ENCODE measurements around the gene COL28A1.

COL28A1 gene

DNA sequence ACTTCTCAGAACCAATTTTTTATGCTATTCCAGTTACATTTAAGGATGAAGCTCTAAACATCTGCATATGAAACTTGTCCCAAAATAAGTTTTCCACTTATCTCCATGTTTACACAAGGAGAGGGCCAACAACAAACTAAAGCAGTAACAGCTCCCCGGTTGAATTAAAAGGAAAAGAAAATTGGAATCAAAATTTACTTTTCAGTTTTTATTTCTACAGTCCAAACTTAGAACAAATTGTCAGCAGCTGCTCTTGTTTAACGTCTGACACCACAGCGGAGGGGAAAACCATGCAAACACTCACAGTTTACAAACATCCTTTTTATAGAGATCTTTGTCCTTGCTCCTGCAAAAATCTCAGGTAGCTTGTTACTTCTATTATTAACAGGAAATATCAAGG, 101.3 kb downstream of the COL28A1 start:
- no peaks in the 10 kb centered on the region for H3K9me3 ChIP-seq (ENCODE audit: insufficient read depth, low read depth, low read length)
- H3K4me1 ChIP-seq (ENCODE audit: insufficient read depth, low read length): peaks cover 18% of the 10 kb centered on the region; the same call in 1 of the 2 replicates
- no peak overlapping the region for H3K4me3 ChIP-seq (ENCODE audit: low read length)
- H3K27ac ChIP-seq (ENCODE audit: low read depth, low read length): no peak overlapping the region
- H3K9ac ChIP-seq (ENCODE audit: low read depth, low read length): no peak overlapping the region
- no peaks in the 10 kb centered on the region for H3K27me3 ChIP-seq (ENCODE audit: insufficient read depth, low read length)
- no peaks in the 10 kb centered on the region for H3K36me3 ChIP-seq (ENCODE audit: insufficient read depth, low read length)
- 76% methylated on average over 3 of the region's 3 CpGs for WGBS

DNA sequence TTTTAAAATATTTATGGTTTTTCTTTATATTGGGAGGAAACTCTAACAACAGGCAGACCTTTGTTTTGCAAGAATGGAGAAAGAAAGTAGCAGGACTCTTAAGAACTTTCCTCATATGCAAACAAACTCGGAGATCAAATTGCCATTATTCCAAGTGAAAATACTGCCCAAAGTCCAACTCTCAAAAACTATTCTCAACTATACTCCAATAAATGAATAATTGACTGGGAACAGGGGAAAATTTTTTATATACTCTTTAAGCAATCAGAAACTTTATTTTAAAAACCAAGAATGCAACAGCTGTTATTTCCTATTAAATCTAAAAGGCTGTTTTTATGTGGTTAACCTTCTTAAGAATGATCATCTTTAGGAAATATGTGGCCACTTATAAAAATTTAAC, 101.9 kb downstream of the COL28A1 start:
- Histone ChIP-seq H3K36me3 (ENCODE audit: insufficient read depth, low read length) (no peaks in the 10 kb centered on the region), H3K4me1 (ENCODE audit: insufficient read depth, low read length) (peaks cover 18% of the 10 kb centered on the region; the same call in 1 of the 2 replicates), H3K27me3 (ENCODE audit: insufficient read depth, low read length) (no peaks in the 10 kb centered on the region), H3K27ac (ENCODE audit: low read depth, low read length) (peak overlapping the region; percentile 43; the same call in 1 of the 2 replicates), H3K4me3 (ENCODE audit: low read length) (peak overlapping the region; percentile 11; the same call in 1 of the 2 replicates), H3K9me3 (ENCODE audit: insufficient read depth, low read depth, low read length) (no peaks in the 10 kb centered on the region), H3K9ac (ENCODE audit: low read depth, low read length) (no peak overlapping the region)
- WGBS: 33% methylated on average over 1 of the region's 1 CpG

DNA sequence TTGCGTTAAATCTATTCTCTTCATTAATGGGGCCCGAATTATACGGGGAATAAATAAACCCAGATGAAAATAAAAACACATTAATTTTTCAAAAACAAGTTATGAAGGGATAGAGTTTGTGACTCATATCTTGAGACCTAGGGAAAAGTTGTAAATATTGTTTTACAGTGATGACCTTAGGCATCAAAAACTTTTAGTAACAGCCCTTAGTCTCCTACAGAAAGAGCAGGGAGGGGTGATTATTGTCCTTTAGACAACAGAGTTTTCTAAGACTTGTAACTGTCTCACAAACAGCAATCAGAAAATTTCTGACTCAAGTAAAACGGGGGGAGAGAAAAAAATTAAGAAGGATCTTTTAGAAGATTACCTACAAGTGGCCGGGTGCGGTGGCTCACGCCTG, 102.7 kb downstream of the COL28A1 start:
- Histone ChIP-seq H3K27ac (ENCODE audit: low read depth, low read length) (no peak overlapping the region), H3K36me3 (ENCODE audit: insufficient read depth, low read length) (no peaks in the 10 kb centered on the region), H3K4me3 (ENCODE audit: low read length) (no peak overlapping the region), H3K9me3 (ENCODE audit: insufficient read depth, low read depth, low read length) (no peaks in the 10 kb centered on the region), H3K9ac (ENCODE audit: low read depth, low read length) (no peak overlapping the region), H3K27me3 (ENCODE audit: insufficient read depth, low read length) (no peaks in the 10 kb centered on the region), H3K4me1 (ENCODE audit: insufficient read depth, low read length) (peaks cover 18% of the 10 kb centered on the region; the same call in 1 of the 2 replicates)
- WGBS: 93% methylated on average over 5 of the region's 7 CpGs

DNA sequence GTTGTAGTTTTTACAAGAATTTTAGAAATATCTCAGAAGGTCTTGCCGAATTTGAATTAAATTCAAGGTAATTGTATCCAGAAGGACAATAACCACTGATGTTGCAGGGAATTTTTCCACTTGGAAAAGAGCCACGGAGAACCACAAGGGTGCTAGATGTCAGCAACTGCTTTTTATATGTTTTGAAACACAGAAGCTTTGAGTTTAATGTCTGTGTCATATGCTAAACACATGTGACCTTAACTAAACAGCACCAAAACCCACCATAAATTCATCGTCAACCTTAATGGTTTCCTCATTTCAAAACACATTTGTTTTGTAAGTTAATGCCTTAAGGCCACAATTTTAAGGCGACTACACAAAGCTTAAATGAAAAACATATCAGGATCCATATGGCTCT, 106.9 kb downstream of the COL28A1 start:
- Histone ChIP-seq H3K4me3 (ENCODE audit: low read length) (no peak overlapping the region), H3K27me3 (ENCODE audit: insufficient read depth, low read length) (no peaks in the 10 kb centered on the region), H3K4me1 (ENCODE audit: insufficient read depth, low read length) (peaks cover 7% of the 10 kb centered on the region; the same call in 1 of the 2 replicates), H3K36me3 (ENCODE audit: insufficient read depth, low read length) (no peaks in the 10 kb centered on the region), H3K9me3 (ENCODE audit: insufficient read depth, low read depth, low read length) (no peaks in the 10 kb centered on the region), H3K9ac (ENCODE audit: low read depth, low read length) (no peak overlapping the region), H3K27ac (ENCODE audit: low read depth, low read length) (no peak overlapping the region)
- 95% methylated on average over 4 of the region's 4 CpGs for WGBS

DNA sequence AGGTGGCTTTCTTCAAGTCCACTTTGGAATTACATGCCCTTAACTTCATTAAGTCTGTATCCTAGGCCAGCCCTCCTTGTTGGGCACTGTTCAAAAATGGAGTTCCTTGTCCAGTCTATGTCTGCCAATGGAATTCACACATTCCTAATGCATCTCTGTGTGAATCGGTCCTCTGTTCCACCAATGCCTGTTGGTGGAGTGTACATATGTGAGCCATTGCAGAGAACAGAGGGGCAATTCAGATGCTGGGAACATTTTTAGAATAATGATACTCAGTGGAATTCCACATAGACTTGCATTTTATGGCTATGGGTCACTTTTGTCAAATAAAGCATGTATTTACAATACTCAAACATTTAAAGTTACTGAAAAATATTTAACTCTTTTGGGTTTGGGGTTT, 108.3 kb downstream of the COL28A1 start:
- no peak overlapping the region for H3K9ac ChIP-seq (ENCODE audit: low read depth, low read length)
- 100% methylated on average over 1 of the region's 1 CpG for WGBS
- H3K4me1 ChIP-seq (ENCODE audit: insufficient read depth, low read length): no peaks in the 10 kb centered on the region
- H3K27me3 ChIP-seq (ENCODE audit: insufficient read depth, low read length): no peaks in the 10 kb centered on the region
- H3K27ac ChIP-seq (ENCODE audit: low read depth, low read length): no peak overlapping the region
- no peaks in the 10 kb centered on the region for H3K36me3 ChIP-seq (ENCODE audit: insufficient read depth, low read length)
- no peaks in the 10 kb centered on the region for H3K9me3 ChIP-seq (ENCODE audit: insufficient read depth, low read depth, low read length)
- no peak overlapping the region for H3K4me3 ChIP-seq (ENCODE audit: low read length)

DNA sequence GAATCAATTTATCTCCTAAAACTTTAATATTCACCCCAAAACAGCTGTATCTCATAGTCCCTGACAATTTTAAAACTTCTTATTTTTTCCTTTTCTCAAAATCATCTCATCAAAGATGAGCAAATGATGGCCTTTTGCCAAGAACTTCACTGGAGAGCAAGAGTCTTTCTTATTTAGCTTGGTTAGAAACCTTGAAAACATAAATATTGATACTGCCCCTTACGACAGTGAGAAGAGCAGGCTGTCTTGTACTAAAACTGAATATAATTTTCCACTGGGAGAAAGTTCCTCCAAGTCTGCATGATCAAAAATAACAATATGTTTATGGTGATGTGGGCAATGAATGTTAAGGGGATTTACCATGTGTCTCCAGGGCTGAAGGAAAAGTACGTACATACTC, 109.0 kb downstream of the COL28A1 start:
- Histone ChIP-seq H3K9me3 (ENCODE audit: insufficient read depth, low read depth, low read length) (no peaks in the 10 kb centered on the region), H3K9ac (ENCODE audit: low read depth, low read length) (no peak overlapping the region), H3K4me1 (ENCODE audit: insufficient read depth, low read length) (no peaks in the 10 kb centered on the region), H3K4me3 (ENCODE audit: low read length) (no peak overlapping the region), H3K27ac (ENCODE audit: low read depth, low read length) (no peak overlapping the region), H3K27me3 (ENCODE audit: insufficient read depth, low read length) (no peaks in the 10 kb centered on the region), H3K36me3 (ENCODE audit: insufficient read depth, low read length) (no peaks in the 10 kb centered on the region)
- 97% methylated on average over 2 of the region's 2 CpGs for WGBS

DNA sequence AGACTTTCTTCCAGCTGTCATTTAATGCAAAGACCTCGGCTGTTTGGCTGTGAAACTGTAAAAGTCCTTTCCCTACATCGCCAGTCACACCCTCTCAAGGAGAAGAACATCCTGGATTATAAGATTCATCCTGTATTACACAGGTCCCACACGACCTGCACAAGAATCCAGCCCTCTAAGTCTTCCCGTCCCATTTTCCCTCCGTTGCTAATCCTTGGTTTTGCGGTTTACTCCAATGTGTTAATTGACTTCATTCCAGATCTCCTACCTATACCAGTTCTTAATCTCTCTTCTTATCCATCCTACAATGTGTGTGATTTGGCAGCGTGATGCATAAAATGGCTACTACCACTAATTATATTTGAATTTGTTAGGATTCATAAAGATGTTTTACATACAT, 110.4 kb downstream of the COL28A1 start:
- Histone ChIP-seq H3K9me3 (ENCODE audit: insufficient read depth, low read depth, low read length) (no peaks in the 10 kb centered on the region), H3K9ac (ENCODE audit: low read depth, low read length) (no peak overlapping the region), H3K27me3 (ENCODE audit: insufficient read depth, low read length) (no peaks in the 10 kb centered on the region), H3K36me3 (ENCODE audit: insufficient read depth, low read length) (no peaks in the 10 kb centered on the region), H3K4me3 (ENCODE audit: low read length) (no peak overlapping the region), H3K4me1 (ENCODE audit: insufficient read depth, low read length) (no peaks in the 10 kb centered on the region), H3K27ac (ENCODE audit: low read depth, low read length) (no peak overlapping the region)
- WGBS: 87% methylated on average over 6 of the region's 7 CpGs

DNA sequence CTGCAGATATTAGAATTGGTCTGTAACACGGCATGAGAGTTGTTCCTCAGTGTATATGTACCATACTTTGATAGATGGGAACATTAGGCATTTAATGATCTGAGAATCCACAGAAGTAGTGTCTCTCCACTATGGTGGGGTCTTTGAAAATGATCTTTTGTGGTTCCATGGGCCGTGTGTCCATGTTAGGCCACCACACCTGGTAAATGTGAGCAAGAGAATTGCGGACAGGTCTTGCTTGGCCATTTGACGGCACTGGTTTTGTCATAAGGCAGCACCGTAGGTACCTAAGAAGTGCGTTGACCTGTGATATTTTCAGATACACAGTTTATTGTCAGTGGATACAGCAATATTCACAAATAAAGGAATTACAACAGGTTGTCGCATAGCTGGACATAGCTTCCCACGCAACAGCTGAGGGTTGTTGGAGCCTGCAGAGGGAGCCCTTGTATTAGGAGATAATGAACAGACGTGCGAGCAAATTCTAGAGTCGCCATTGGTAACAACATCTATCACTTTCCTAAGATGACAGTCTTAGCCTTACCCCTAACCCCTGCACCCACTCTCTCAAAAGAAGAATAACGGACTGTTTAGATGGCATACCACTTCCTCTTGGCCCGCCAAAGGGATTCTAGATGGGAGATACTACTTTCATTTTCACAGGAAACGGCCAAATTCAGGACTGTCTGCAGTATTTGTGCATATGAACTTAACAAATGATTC, 111.4 kb downstream of the COL28A1 start:
- H3K4me3 ChIP-seq (ENCODE audit: low read length): no peak overlapping the region
- no peaks in the 10 kb centered on the region for H3K9me3 ChIP-seq (ENCODE audit: insufficient read depth, low read depth, low read length)
- H3K4me1 ChIP-seq (ENCODE audit: insufficient read depth, low read length): no peaks in the 10 kb centered on the region
- H3K27ac ChIP-seq (ENCODE audit: low read depth, low read length): no peak overlapping the region
- no peaks in the 10 kb centered on the region for H3K36me3 ChIP-seq (ENCODE audit: insufficient read depth, low read length)
- H3K9ac ChIP-seq (ENCODE audit: low read depth, low read length): no peak overlapping the region
- 58% methylated on average over 14 of the region's 14 CpGs for WGBS
- H3K27me3 ChIP-seq (ENCODE audit: insufficient read depth, low read length): no peaks in the 10 kb centered on the region

DNA sequence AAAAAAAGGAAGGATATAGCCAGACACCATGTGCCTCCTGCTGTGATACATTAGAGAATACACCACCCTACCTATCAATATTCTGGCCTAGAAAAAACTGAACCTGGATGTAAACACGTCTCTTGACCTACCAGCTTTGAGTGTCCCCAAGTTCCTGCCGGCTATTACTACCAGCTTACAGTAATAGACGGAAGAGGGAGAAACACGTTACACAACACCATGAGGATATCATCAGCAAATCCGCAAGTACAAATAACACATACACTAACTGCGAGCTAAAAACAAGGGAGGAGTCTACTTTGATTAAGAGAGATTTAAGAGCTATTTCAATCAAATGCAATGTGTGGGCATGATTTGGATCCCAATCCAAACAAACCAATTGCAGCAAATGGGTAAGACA, 113.0 kb downstream of the COL28A1 start:
- WGBS: 97% methylated on average over 5 of the region's 6 CpGs
- no peaks in the 10 kb centered on the region for H3K9me3 ChIP-seq (ENCODE audit: insufficient read depth, low read depth, low read length)
- no peak overlapping the region for H3K27ac ChIP-seq (ENCODE audit: low read depth, low read length)
- H3K4me1 ChIP-seq (ENCODE audit: insufficient read depth, low read length): no peaks in the 10 kb centered on the region
- H3K36me3 ChIP-seq (ENCODE audit: insufficient read depth, low read length): no peaks in the 10 kb centered on the region
- H3K27me3 ChIP-seq (ENCODE audit: insufficient read depth, low read length): no peaks in the 10 kb centered on the region
- H3K9ac ChIP-seq (ENCODE audit: low read depth, low read length): no peak overlapping the region
- no peak overlapping the region for H3K4me3 ChIP-seq (ENCODE audit: low read length)

DNA sequence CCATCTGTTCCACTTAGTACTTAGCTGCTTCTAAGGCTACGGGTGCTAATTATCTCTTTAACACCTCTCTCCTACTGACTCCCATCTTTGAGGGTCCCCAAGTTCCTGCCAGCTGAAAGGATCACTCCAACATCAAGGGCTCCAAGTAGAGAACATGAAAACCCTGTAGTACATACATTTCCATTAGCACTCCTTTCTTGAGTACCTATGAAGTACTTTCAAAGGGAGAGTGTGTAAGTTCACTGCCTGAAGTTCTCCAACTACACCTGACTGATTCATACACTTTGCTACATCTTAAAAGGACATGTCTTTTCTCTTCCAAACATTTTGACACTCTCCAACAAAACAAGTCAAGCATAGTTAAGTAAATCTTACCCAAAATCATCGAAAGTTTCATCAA, 113.8 kb downstream of the COL28A1 start:
- Histone ChIP-seq H3K27me3 (ENCODE audit: insufficient read depth, low read length) (no peaks in the 10 kb centered on the region), H3K4me3 (ENCODE audit: low read length) (no peak overlapping the region), H3K9me3 (ENCODE audit: insufficient read depth, low read depth, low read length) (no peaks in the 10 kb centered on the region), H3K27ac (ENCODE audit: low read depth, low read length) (no peak overlapping the region), H3K4me1 (ENCODE audit: insufficient read depth, low read length) (no peaks in the 10 kb centered on the region), H3K9ac (ENCODE audit: low read depth, low read length) (no peak overlapping the region), H3K36me3 (ENCODE audit: insufficient read depth, low read length) (no peaks in the 10 kb centered on the region)
- 97% methylated on average over 2 of the region's 2 CpGs for WGBS

DNA sequence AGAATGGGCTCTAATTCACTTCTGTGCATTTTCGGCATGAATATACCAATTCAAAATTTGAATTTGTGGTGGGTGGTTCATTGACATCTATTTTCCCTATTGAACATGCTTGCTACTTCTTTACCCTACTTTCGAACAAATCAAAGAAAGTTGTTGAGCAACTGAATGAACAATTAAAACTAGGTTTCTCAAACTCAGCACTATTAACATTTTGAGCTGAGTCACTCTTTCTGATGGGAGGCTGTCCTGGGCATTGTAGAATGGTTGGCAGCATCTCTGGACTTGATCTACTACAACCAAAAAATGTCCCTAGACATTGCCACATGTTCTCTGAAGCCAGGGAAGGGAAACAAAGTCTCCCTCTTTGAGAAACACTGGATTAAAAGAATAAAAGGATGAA, 116.7 kb downstream of the COL28A1 start:
- Histone ChIP-seq H3K9ac (ENCODE audit: low read depth, low read length) (no peak overlapping the region), H3K27ac (ENCODE audit: low read depth, low read length) (no peak overlapping the region), H3K27me3 (ENCODE audit: insufficient read depth, low read length) (no peaks in the 10 kb centered on the region), H3K4me3 (ENCODE audit: low read length) (no peak overlapping the region), H3K4me1 (ENCODE audit: insufficient read depth, low read length) (no peaks in the 10 kb centered on the region), H3K36me3 (ENCODE audit: insufficient read depth, low read length) (no peaks in the 10 kb centered on the region), H3K9me3 (ENCODE audit: insufficient read depth, low read depth, low read length) (no peaks in the 10 kb centered on the region)
- WGBS: 85% methylated on average over 1 of the region's 2 CpGs

DNA sequence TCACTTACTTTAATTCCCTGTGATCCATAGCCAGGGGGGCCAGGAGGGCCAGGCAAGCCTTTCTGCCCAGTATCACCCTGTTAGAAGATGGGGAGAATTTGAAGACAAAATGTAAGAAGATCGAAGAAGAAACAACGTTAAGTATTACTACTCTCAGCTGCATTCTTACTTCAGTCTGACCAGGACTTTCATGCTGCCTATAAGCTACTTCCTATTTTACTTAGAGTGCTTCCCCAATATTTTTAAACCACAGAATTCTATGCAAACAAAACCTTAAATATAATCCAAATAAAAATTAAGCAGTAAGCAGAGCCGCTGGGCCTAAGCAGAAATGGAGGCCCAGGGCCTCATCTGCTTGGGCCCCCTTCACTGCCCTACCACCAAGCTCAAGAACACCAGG, 117.8 kb downstream of the COL28A1 start:
- H3K9ac ChIP-seq (ENCODE audit: low read depth, low read length): no peak overlapping the region
- no peaks in the 10 kb centered on the region for H3K36me3 ChIP-seq (ENCODE audit: insufficient read depth, low read length)
- H3K9me3 ChIP-seq (ENCODE audit: insufficient read depth, low read depth, low read length): no peaks in the 10 kb centered on the region
- H3K27me3 ChIP-seq (ENCODE audit: insufficient read depth, low read length): no peaks in the 10 kb centered on the region
- H3K4me3 ChIP-seq (ENCODE audit: low read length): no peak overlapping the region
- no peak overlapping the region for H3K27ac ChIP-seq (ENCODE audit: low read depth, low read length)
- H3K4me1 ChIP-seq (ENCODE audit: insufficient read depth, low read length): no peaks in the 10 kb centered on the region
- WGBS: 97% methylated on average over 3 of the region's 3 CpGs
